NCI-H2107 treated with DMSO at 0.1 percent for 48 hours (cell line): Measurements from ENCODE around the gene TPRG1.
A peak's percentile ranks its signal among the peaks of the same experiment; 100 is the strongest.

Experiments used
- DNase-seq: peaks from one replicate; lab custom pipeline; 2025; ENCODE audit not compliant: unreplicated experiment; lab: John Stamatoyannopoulos, UW

Gene TPRG1, protein sequence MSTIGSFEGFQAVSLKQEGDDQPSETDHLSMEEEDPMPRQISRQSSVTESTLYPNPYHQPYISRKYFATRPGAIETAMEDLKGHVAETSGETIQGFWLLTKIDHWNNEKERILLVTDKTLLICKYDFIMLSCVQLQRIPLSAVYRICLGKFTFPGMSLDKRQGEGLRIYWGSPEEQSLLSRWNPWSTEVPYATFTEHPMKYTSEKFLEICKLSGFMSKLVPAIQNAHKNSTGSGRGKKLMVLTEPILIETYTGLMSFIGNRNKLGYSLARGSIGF

DNA sequence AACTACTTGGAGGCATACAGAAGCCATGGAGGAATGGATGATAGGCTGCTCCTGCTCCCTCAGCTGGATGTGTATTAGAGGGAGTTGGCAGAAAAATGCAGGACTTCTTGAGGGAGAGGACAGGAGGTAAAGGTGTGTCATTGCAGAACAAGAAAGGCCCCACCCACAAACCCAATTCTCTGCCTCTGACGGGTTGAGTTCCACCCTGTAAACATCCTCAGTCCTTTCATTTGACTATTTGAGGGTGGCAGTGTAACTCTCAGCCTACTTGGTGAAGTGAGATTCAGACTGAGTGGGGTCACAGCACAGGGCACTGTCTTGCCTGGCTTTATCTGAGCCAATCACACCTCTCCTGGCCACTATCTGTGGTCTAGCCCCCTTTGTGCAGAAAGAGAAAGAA lies at the start of gene TPRG1:
TPRG1 (plus strand) TSS at position 265 of the 400 bp plus-strand sequence. CDS start 35,414 bp downstream, outside the sequence.
- DNase-seq, result no peak

DNA sequence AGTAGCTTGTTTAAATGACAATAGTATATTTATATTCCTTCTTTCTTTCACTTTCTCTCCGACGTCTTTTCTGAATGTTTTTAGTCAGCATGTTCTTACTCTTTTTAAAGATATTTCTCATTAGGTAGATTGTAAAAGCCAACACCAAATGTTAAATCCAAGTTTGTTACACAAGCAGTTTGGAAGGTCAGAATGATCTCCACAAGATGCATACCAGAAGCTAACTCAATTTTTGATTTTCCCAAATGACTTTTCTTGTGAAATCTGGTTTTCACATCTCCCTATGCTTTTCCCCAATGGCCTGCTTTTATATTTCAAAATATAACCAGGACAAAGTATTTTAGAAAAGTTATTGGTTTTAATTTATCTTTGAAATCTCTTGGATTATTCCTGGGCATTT lies 49.7 kb upstream of the TPRG1 start:
- no peak for DNase-seq

DNA sequence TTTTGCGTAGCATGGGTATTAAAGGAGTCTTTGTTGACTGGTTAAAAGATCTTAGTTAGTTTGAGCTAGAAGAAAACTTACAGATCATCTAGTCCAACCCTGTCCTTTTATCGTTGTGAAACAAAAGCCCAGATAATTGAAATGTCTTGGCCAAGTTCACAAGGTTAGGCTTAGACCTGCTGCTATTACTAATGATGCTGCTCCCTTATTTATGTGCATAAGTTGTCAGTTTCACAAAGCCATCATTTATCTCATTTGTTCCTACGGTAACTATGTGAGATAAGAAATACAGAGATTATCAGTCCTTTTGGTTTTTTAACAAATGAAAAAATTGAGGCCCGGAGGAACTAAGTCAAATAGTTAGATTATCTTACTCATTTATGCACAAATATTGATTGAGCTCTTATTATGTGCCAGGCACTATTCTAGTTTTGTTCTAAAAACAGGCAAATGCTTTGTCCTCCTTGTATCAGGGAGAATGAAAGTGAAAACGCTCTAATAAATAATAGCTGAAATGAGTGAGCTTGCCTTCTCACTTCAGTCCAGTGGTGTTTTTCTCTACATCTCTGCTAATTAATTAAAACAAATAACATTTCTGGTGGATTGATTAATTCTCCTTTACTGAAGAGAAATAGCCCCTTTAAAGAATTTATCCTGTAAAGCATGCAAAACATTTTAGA lies 49.1 kb upstream of the TPRG1 start:
- no peak for DNase-seq

DNA sequence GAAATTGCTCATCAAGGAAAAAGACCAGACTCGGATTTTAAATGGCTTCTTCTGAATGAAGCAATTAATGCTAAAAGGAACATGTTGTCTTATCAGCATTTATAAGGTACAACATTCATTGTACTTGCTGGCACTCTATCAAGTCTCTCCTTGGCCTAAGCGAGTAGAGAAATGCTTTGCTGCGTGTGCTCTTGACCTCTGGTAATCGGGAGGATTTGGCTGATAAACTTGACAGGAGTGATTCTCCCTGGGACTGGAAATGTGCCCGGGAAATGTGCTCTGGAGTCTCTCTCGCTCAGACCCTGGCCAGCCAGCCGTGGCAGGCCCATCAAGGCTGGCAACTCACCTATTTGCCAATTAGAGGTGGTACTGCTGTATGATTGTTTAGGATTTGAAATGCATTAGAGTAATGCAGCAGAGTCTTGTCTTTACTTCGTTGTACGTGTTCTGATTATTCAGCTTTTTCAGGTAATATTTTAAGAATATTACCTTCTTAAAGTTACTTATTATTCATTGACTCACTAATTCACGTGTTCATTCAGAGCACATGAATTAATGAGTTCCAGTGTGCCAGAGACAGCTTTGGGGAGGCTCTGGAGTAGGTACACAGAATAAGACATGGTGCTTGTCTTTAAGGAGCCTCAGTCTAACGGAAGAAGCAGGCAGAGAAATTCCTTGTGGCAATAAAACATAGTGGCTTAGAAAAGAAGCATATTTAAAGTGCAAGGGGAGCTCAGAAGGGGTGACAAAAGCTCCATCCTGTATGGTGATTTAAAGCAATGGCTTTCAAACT lies 48.0 kb upstream of the TPRG1 start:
- no peak for DNase-seq

DNA sequence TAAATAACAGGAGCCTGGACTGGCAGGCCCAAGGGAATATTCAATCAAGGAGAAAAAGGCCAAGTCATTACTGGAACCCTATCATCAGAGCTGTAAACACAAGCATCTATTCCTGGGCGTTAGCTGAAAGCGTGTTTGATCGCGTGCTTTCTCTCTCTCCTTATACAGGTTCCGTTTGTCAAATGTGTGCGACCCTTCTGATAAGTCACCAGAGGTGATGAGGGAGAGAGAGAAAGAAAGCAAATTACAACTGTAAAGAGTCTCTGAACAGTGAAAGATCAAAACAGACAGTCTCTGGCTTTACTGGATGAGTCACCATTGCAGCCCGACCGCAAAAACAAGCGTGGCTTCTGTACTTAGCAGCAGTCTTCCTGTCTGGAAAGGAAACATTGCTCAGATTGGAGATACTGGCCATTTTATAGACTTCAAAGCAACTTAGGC lies 39.5 kb upstream of the TPRG1 start:
- DNase-seq, result no peak

DNA sequence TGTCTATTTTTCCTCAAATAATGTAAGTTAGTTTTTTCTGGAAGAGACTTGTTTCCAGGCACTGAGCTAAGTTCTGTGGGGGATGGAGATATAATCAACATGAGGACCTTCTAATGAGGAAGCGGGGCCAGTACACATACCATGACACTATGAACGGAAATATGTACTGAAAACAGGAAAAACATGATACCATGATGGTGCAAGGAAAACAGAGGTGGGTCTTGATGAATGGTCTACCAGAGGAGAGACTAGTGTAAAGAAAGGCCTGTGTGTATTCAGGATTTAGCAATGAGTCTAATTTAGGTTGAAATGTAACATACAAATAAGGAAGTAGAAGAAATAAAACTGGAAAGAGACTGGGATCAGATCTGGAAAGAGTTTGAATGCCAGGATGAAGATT lies 38.9 kb upstream of the TPRG1 start:
- no peak for DNase-seq

DNA sequence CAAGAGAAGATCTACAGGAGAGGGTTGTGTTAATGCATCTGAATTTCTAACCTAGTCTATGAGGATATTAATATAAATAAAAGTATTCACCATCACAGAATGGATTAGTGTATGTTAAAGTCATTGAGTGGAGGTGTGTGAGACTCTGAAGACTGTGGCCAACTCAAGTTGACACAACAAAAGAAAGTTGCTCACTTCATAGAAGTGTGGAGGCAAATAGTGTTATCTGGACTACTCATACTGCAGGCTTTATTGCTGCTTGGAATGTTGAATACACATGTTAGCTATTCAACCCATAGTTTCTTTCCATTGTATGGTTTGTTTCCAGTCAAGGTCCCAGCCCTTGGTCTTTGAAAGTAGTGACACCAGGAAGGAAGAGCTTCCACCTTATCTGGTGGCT lies 38.0 kb upstream of the TPRG1 start:
- DNase-seq, result no peak

DNA sequence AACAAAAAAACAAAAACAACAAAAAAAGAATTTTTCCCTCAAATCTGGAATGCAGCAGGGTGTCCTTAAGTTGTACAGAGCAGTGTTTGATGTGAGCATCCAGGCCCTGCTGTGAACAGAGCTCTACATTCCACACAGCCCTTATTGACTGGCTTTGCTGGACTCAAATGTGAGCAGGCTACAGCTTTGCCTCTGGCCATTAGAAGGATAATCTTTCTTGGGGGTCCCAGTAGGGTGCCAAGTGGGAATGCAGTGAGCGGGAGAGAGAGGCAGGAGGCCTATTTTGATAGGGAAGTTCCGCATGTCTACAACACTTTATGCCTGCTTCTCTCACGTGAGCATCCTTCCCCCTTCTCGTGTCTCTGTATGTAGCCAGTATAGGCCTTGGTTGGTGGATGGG lies 34.4 kb upstream of the TPRG1 start:
- DNase-seq, result no peak

DNA sequence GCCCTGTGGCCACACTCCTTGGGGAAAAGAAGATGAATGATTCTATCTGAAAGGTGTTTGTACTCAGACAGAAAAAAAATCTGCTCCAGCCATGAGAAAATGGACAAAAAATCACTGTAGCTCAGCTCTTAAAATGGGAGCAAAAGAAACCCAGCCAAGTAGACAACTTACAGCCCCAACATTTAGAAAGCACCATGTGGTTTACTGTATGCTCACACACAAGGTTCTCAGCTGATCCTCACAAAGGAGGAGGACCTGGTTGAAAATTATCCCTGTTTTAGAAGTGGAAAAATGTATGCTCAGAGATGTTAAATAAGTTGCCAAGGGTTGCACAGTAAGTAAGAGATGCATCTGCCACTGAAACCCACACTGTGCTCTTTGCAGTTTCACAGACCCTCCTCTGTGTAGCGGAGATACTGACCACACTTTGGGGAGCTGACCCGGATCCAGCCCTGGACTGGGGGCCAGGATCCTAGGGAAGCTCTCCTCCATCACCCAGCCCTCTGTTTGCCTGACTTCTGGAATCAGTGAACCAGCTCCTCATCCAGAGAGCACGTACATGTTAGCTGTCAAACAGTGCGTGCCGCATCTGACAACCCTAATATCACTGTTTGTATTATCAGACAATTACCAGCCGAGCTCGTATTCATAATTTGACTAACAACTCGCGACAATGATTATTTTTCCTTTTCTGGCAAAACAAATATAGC lies 32.7 kb upstream of the TPRG1 start:
- DNase-seq, result no peak

DNA sequence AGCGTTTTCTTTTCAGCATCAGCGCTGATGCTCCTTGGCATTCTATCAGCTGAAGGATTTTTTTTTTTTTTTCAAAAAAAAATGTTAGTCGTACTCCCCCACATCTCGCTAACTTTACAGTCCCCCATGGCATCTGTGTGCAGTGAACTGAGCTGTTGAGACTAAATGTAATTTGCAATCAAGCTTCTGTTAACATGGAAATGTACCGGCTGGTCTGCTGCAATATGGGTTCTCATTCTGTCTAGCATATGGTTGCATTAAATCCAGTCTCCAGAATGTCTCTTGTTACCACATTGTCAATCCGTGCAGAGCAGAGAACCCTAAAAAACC lies 32.2 kb upstream of the TPRG1 start:
- DNase-seq, result no peak

DNA sequence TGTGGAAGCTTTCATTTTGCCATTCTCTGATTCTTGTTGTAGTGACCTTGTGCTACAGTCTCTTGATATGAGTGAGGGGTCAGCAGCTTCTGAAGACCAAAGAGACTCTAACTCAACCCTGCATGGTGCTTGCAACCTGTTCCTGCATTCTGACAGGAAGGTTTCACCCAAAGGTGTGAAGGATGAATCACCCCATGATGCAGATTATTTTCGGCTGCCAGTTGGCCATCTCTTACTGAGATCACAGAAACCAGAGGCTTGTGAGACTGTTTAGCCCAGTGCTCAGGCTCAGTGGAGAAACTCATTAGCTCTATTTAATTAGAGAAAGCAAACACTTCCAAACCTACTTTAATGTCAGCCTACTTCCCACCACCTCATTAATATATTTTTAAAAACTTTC lies 29.2 kb upstream of the TPRG1 start:
- no peak for DNase-seq

DNA sequence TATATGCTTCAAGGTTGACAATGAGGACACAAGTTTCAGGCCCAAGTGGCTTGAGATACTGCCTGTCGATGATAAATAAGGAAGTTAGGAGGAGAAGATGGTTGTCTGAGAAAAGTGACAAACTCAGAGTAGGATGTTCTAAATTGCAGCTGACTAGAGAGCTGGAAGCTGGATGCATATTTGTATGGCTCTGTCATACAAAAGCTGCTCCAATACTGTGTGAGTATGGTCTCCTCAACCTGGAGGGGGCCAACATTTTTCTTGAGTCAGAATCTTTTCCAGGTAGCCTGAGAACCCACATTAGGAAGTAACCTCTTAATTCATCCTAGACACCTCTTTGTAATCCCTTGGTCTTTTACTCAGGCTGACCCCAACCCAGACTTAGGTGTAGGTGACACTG lies 28.4 kb upstream of the TPRG1 start:
- DNase-seq, result no peak

DNA sequence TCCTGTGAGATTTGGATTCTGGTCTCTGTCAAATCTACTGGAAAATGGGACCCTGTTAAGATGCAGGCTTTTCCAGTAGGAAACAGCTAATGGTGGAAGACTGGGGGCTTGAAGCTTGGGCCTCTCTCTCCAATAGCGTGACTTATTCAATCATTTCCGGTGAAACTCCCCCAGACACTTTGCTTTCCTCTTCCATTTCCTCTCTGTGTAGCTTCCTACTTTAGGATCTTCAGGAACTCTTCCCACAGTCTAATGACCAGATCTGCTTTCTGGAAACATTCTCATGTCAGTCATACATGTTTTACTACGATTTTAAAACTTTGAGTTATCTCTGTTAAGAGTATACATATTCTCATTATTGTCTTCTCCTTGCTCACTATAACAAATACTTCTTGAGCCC lies 28.0 kb upstream of the TPRG1 start:
- DNase-seq, result no peak

DNA sequence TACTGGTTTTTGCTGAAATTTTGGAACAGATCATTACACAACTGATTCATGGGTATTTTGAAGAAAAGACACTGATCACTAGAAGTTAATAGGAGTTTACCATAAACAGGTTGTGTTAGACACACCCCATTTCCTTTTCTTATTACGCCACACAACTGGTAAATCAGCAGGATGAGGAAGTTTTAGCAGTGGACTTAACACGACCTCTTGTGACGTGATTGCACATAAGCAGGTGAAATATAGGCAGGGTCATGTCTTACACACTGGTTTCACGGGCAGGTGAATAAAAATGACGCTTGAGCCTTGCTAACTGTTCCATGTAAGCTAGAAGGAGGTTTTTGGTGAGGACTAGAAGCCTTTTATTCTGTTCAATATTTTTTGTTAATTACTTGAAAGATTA lies 27.1 kb upstream of the TPRG1 start:
- DNase-seq, result peak; percentile 49

DNA sequence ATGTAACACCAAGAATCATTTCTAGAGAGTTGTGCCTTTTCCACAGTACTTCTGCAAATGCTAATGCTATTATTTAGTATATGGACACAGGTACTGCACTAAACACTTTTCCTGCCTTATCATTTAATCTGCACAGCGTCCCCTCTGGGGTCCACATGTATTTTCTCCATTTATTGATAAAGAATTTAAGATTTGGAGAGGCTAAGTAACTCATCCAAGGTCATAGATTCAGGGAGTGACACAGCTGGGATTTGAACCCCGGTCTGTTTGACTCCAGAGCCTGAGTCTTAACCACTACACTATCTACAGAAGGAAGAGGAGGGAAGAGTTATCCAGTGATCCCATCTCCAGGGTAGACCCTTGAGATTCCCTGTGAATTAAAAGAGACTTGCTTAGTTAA lies 24.9 kb upstream of the TPRG1 start:
- no peak for DNase-seq

DNA sequence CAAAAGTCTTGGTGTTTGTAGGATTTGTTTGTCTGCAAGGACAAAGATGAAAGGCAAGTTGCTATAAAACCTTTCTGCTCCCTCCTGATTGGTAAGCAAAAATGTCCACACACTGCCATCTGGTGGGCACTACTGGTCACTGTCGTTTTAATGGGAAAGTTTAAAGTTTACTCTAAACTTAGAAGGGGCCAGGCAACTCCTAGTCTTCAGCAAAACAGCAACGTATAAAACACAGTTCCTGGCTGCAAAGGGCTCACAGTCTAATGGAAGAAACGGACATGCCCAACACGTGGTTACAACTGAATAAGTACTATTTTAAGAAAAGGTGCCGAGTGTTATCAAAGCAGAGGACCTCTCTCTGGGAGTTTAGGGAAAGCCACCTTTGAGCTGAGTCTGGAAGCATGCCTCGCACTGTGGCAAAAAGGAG lies 23.7 kb upstream of the TPRG1 start:
- peak; percentile 52 for DNase-seq

DNA sequence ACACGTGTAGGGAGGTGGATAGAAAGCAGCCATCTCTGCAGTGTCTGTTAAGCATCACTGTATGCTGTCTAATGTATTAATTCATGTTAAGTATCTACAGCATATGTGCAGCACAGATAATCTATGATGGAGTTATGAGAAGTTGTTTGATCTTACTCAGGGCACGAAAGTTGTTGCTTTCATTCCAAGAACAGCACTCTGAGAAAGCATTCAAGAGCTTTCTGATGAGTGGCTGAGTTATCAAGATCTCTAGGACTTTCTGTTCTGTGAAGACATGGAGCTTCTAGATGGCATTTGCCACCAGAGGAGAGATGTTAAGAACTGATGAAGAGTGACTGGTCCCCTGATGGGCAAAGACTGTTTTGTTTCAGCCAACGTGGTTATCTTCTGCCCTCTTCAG lies 22.6 kb upstream of the TPRG1 start:
- no peak for DNase-seq

DNA sequence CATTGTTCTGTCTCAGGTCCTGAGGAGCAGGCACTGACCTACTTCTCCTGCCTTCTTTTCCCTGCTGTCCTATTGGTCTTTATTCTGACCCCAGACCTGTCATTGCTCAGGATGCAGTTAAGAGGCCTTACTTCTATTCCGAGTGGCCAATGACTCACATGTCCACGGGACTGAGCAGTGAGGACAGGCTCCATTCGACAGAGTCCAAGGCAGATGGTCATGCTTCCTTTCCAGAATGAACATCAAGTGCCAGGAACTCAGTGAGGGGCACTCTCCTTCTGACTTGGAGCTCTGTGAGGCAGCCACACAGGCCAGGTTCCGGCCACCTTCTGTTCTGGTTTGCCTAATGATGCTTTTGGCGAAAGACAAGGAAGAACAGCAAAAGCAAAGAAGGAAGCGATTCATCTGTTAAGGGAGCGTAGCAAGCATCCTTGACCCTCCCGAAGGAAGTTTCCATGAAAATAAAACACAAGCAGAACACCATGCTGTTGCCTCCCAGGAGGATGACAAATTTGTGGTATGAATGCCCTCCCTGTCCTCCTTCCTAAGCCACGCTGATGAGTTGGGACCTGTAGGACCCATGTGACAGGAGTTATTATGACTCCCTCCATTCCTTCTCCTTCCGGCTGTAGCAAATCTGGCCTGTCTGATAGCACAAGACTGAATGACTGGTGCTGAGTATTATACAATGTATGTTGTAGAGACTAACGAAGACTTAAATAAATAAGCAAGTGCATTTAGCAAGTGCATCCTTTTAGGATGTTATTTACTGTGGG lies 14.4 kb upstream of the TPRG1 start:
- no peak for DNase-seq

DNA sequence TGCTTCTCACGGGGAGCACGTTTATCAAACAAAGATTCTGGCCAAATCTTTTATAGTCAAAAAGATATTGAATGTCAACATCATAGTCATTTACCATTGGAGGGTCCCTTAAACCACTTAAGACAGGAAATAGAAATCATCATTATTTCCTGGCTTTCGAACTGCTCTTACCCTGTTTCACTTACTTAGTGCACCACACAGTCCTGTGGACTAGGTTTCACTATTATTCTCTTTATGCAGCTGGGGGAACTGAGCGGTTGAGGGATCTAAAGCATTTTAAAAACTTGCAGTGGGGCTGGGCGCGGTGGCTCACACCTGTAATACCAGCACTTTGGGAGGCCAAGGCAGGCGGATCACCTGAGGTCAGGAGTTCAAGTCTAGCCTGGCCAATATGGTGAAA lies 13.7 kb upstream of the TPRG1 start:
- no peak for DNase-seq

DNA sequence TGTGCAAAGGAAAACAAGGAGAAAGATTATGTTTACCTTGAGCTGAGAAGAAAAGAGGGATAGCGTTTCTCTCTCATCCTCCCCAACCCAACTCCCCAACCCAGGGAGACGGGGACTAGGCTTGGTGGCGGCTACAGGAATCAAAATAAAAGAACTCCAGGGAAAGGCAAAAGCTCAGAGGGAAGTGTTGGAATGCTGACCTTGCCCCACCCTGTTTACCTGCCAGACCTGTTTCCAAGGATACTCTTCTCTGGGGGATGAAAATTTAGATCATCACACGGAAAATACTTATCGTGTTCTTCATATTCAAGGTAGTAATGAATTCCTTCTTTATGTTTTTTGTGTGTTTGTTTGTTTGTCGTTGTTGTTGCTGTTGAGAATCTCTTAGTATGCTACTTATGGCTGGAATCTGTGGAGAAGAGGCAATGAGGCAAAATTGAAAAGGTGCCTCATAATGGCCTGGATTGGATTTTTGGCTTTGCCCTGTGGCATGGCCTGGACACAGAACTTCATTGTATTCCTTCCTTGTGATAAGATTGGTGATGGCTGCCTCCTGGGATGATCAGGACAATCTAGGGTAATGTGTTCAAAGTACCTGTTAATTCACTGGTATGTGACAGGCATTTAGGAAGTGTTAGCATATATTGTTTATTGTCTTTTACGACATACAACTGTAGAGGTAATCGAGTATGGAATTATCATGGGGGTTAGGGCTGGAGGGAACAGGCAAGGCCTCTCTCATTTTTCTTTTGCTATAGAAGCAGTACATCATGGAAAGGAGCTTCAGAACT lies 11.1 kb upstream of the TPRG1 start:
- no peak for DNase-seq
